GM12892 (cell line): ENCODE results near the gene PDE6D.

Experiments used
- POLR2A ChIP-seq: IDR thresholded peaks from 2 replicates; pipeline ENCODE4 v1.6.1; 2011; ENCODE audit warnings: low read depth, low read length, control low read depth
- POLR2AphosphoS5 ChIP-seq: IDR thresholded peaks from 2 replicates; pipeline ENCODE4 v1.6.1; 2011; ENCODE audit warnings: low read depth, low read length, control low read depth
- TAF1 ChIP-seq: IDR thresholded peaks from 2 replicates; pipeline ENCODE4 v1.6.1; 2011; ENCODE audit warnings: low read depth, mild to moderate bottlenecking, control low read depth, low read length, borderline replicate concordance

DNA sequence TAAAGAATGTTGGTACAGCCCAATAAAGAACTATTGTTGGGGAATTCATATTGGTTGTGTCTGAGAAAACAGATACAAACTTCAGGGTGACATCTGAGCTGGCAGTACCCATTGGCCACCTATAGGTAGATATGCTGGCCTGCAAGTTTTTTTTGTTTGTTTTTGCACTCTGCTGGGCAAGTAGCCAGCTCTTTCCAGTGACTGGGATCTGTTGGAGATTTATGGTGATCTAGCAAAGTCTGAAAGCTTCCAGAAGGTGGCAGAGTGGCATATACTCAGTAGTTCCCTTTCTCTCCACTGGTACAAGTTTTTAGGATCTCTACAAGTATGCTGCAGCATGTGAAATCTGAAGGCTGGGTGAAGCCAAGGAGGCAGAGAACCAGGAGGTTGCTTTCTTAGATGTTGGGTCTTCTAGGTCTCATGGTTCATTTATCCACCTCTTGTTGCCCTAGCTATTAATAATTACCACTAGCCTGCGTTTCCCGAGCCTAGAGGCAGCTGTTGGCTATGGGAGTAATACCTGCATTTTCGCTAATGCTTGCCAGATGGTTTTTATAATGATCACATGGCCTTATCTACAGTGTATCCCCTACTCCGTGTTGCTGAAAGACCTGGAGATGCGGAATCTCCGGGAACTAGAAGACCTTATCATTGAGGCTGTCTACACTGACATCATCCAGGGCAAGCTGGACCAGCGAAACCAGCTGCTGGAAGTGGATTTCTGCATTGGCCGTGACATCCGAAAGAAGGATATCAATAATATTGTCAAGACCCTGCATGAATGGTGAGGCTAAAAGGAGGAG lies 14.6 kb upstream of the PDE6D start:
- TF ChIP-seq POLR2AphosphoS5 = no peak
- TF ChIP-seq POLR2A = no peak
- no peak for TF ChIP-seq TAF1
